Coronary artery (tissue), 2 donors: ENCODE data around the gene IKBKE.
"Not testable (repeated sequence)": the region's sequence is repeated elsewhere in the genome, so short reads cannot be mapped to it uniquely, and the experiment has no call there.

Experiments
- DNase-seq: peaks from one replicate; pipeline ENCODE4 v3.0.0-alpha.2; 2017; ENCODE audit warnings: low spot score
- H3K27ac ChIP-seq, 2 donors: fragments of 200-600 bp; sonication (generic); one replicate each; pipeline ENCODE4 v1.5.1; 2016 to 2019
- H3K4me3 ChIP-seq: fragments of 200-600 bp; sonication (generic); 2 replicates; pipeline ENCODE4 v1.5.1; 2016; ENCODE audit warnings: mild to moderate bottlenecking, moderate library complexity
- TF ChIP-seq, protein P1 (sequence below): fragments of 200-600 bp; sonication (generic); IDR thresholded peaks from one replicate; pipeline ENCODE4 v1.5.1; 2019; ENCODE audit warnings: antibody characterized with exemption

The IKBKE gene

DNA sequence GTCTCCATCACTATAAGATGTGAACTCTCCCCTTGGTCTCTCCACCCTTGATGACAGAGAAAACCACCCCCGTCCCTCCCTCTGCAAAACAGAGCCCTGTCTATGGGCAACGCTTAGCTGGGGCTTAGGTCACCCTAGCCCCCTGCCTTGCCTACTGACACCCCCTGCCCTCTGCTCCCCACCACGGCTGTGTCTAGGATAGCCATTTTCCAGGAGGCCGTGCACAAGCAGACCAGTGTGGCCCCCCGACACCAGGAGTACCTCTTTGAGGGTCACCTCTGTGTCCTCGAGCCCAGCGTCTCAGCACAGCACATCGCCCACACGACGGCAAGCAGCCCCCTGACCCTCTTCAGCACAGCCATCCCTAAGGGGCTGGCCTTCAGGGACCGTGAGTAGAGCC, 8.5 kb downstream of the IKBKE start:
- Histone ChIP-seq H3K27ac (no peak overlapping the region), H3K4me3 (no peak overlapping the region)
- no peak for DNase-seq
- TF ChIP-seq, protein P1, sequence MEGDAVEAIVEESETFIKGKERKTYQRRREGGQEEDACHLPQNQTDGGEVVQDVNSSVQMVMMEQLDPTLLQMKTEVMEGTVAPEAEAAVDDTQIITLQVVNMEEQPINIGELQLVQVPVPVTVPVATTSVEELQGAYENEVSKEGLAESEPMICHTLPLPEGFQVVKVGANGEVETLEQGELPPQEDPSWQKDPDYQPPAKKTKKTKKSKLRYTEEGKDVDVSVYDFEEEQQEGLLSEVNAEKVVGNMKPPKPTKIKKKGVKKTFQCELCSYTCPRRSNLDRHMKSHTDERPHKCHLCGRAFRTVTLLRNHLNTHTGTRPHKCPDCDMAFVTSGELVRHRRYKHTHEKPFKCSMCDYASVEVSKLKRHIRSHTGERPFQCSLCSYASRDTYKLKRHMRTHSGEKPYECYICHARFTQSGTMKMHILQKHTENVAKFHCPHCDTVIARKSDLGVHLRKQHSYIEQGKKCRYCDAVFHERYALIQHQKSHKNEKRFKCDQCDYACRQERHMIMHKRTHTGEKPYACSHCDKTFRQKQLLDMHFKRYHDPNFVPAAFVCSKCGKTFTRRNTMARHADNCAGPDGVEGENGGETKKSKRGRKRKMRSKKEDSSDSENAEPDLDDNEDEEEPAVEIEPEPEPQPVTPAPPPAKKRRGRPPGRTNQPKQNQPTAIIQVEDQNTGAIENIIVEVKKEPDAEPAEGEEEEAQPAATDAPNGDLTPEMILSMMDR: no peak

DNA sequence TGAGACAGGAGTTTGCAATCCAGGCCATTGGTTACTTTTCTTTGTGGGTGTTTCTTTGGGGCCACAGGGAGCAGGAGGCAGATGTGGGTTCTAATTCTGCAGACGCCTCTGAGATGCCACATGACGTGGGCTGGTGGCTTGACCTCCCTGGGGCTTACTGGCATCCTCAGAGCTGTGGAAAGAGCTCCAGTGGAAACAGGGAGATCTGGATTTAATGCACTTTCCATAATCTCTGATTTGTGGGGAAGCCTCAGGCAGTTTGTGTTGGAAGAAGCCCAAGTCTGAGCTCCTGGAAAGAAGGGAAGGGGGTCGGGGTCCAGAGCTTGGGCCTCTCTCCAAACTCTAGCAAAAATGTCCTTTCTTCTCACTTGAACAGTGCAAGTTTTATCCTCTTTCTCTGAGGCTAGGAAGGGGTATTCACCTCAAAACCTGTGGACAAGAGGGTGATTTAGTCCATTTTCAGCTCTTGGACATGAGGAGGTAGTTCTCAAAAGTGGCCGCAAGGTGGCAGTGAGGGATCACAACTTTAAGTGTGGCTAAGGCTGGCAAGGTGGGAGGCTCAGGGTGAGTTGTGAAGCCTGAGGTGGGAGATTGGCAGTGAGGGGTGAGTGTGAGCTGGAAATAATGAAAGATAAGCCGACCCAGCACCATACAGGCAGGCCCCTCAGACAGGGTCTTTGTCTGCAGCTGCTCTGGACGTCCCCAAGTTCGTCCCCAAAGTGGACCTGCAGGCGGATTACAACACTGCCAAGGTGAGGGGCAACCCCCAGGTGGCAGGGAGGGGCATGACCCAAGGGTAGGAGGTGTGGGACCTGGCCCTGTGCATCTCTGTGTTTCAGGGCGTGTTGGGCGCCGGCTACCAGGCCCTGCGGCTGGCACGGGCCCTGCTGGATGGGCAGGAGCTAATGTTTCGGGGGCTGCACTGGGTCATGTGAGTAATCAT, 9.2 kb downstream of the IKBKE start:
- no peak for DNase-seq

DNA sequence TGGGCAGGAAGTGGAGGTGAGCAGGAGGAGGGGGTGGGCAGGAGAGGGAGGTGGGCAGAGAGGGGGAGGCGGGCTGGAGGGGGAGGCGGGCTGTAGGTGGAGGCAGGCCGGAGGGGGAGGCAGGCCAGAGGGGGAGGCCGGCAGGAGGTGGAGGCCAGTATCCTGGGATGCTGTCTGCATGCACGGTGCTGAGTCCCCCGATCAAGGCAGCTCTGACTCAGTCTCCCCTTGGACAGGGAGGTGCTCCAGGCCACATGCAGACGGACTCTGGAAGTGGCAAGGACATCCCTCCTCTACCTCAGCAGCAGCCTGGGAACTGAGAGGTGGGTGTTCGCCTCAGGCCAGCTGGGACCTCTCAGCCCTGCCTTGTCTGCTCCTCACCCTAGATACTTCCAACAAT, 9.9 kb downstream of the IKBKE start:
- no peak overlapping the region for H3K4me3 ChIP-seq
- no peak overlapping the region for H3K27ac ChIP-seq
- DNase-seq: no peak
- TF ChIP-seq, protein P1: no peak

More for the DNA sequence above, 9.2 kb downstream of the IKBKE start:
- TF ChIP-seq, protein P1: peak; percentile 65
- Histone ChIP-seq H3K27ac (no peak overlapping the region), H3K4me3 (no peak overlapping the region)

DNA sequence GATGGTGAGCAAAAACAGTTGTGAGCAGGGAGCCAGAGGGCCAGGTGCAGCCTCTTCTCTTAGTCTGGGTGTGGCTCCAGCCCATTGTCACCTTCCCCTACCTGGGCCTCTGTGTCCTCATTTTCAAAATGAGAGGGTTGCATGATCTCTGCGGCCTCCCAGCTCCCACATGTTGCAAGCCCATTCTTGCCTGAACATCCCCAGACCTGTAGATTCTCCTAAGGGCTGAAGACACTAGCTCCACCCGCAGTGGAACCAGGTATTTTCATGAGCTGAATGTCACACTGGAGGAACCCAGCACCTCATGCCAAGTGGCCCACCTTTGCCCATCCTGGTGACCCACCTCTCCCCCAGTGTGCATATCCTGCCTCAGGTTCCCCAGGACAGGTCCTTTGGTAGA, 12.3 kb downstream of the IKBKE start:
- TF ChIP-seq, protein P1: no peak
- no peak overlapping the region for H3K4me3 ChIP-seq
- no peak for DNase-seq
- no peak overlapping the region for H3K27ac ChIP-seq

DNA sequence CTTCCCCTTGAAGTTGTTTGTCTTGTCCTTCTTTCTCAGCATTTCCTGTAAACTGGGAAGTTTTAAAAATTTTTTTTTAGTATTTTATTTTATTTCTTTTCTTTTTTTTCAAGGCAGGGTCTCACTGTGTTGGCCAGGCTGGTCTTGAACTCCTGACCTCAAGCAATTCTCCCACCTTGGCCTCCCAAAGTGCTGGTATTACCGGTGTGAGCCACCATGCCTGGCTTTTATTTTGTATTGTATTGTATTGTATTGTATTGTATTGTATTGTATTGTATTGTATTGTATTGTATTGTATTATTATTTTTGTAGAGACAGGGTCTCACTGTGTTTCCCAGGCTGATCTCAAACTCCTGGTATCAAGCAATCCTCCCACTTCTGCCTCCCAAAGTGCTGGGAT, 13.6 kb downstream of the IKBKE start:
- not testable (repeated sequence) for DNase-seq, H3K4me3 ChIP-seq, H3K27ac ChIP-seq

DNA sequence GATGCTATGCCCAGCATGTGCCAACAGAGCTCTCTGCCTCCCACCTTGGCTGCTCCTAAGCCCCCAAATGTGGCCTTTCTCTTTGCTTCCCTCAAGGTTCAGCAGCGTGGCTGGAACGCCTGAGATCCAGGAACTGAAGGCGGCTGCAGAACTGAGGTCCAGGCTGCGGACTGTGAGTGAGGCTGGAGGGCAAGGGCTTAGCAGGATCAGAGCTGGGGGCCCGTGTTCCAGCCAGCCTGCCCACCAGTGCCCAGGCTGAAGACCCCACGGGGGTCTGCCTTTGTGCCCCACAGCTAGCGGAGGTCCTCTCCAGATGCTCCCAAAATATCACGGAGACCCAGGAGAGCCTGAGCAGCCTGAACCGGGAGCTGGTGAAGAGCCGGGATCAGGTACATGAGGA, 14.6 kb downstream of the IKBKE start:
- no peak overlapping the region for H3K27ac ChIP-seq
- DNase-seq: no peak
- TF ChIP-seq, protein P1: no peak

DNA sequence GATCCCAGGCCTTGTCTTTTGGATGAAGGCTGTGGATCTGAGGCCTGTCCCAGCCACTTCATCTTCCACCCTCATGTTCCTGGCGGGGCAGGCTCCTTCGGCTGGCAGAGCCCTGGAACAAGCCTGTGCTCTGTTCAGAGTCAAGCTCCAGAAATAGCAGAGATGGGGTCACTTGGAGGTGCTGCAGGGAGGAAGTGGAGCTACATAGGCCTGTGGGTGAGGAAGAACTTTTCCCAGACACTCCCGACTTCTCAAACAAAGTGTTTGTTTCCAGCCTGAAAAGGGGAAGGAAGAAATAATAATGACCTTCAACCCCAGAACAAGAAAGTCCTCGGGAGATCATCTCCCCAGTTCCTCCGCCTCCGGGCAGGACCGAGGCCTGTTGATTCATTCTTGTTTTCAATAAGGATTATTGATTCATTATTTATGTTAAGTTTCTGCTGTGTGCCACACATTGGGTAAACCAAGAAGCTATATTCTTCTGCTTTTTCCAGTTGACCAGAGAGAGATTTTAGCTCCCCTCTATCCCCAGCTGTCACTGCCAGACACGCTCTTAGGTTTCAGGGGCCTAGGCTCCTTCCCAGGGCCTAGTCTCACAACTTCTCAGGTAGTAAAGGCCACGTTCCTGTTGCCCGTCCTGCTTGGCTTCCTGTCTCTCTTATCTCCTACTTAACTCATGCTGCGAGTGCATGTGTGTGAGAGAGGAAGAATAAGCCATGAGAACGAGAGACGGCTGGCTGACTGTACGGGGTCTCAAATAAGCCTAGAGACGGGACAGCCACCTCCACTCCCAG, 16.9 kb downstream of the IKBKE start:
- H3K4me3 ChIP-seq: no peak overlapping the region
- TF ChIP-seq, protein P1: no peak
- H3K27ac ChIP-seq: no peak overlapping the region
- no peak for DNase-seq

More for the DNA sequence above, 14.6 kb downstream of the IKBKE start:
- no peak overlapping the region for H3K4me3 ChIP-seq
